Urothelium cell line (cell line): ENCODE results near the gene DND1.
"Not testable (repeated sequence)": the region's sequence is repeated elsewhere in the genome, so short reads cannot be mapped to it uniquely, and the experiment has no call there.

Experiments used
- DNase-seq: peaks from one replicate; pipeline ENCODE4 v3.0.0; 2011; ENCODE audit warnings: low spot score, mixed read lengths
- FAIRE-seq: peaks from 2 replicates; lab custom pipeline; 2011; peaks lifted over from hg19 to GRCh38; lab: Jason Lieb, UNC

DND1 gene

GRCh38 chr5:140674211-140674610 is 835 bp upstream of the DND1 start:
- no peak for FAIRE-seq
- DNase-seq: no peak

- DNase-seq (no peak), FAIRE-seq (no peak)
Observed at GRCh38 chr5:140672455-140673186, 755 bp downstream of the DND1 start.

- DNase-seq (no peak), FAIRE-seq (no peak)
Observed at GRCh38 chr5:140671472-140672125, 1.8 kb downstream of the DND1 start.

GRCh38 chr5:140671035-140671434 is 2.3 kb downstream of the DND1 start:
- not testable (repeated sequence) for DNase-seq, FAIRE-seq

GRCh38 chr5:140664359-140665119 is 8.8 kb downstream of the DND1 start, which contains the start of gene WDR55:
TSS of gene WDR55 (plus strand) at chr5:140664904. CDS start at chr5:140664913, 9 bp downstream.
- DNase-seq: peak; percentile 90
- FAIRE-seq: no peak

- DNase-seq: no peak
- no peak for FAIRE-seq
Observed at GRCh38 chr5:140664030-140664358, 9.4 kb downstream of the DND1 start.

GRCh38 chr5:140660371-140660770 is 13.0 kb downstream of the DND1 start:
- FAIRE-seq, DNase-seq: not testable (repeated sequence)

- DNase-seq: no peak
- FAIRE-seq: no peak
Observed at GRCh38 chr5:140658870-140659269, 14.5 kb downstream of the DND1 start.

GRCh38 chr5:140647042-140647419 is 26.3 kb downstream of the DND1 start:
- FAIRE-seq (no peak), DNase-seq (peak; percentile 8)

- no peak for DNase-seq
- FAIRE-seq: no peak
Observed at GRCh38 chr5:140642718-140643117, 30.7 kb downstream of the DND1 start.

GRCh38 chr5:140641716-140642115 is 31.7 kb downstream of the DND1 start:
- FAIRE-seq (no peak), DNase-seq (no peak)

- FAIRE-seq: peak; percentile 53
- DNase-seq: peak; percentile 98
Observed at GRCh38 chr5:140639148-140639981, 34.0 kb downstream of the DND1 start, which contains the start of gene TMCO6. TSS of gene TMCO6 (plus strand) at chr5:140639451. CDS start at chr5:140639528, 77 bp downstream.

- DNase-seq, FAIRE-seq: not testable (repeated sequence)
Observed at GRCh38 chr5:140638898-140639147, 34.6 kb downstream of the DND1 start.

GRCh38 chr5:140637371-140638100 is 35.8 kb downstream of the DND1 start:
- DNase-seq (no peak), FAIRE-seq (no peak)

- no peak for DNase-seq
- no peak for FAIRE-seq
Observed at GRCh38 chr5:140635291-140636257, 37.8 kb downstream of the DND1 start.

- DNase-seq (no peak), FAIRE-seq (no peak)
Observed at GRCh38 chr5:140634103-140634502, 39.3 kb downstream of the DND1 start.

GRCh38 chr5:140633501-140633900 is 39.9 kb downstream of the DND1 start:
- FAIRE-seq: no peak
- DNase-seq: no peak

GRCh38 chr5:140633021-140633471 is 40.3 kb downstream of the DND1 start, which contains the start of gene CD14:
TSS of gene CD14 (minus strand) at chr5:140633175. CDS start at chr5:140633071, 104 bp downstream.
- no peak for FAIRE-seq

More at GRCh38 chr5:140633021-140633471, 40.3 kb downstream of the DND1 start, which contains the start of gene CD14:
- DNase-seq: no peak
